Stomach (tissue), 9 donors: ENCODE results near the gene CRACR2B. TPM values are rescaled to one million over a fixed set of nuclear protein-coding genes. Genes with fewer than 3 reads are reported as not detected.

Experiments used
- DNase-seq, 2 donors: peaks; one replicate each; pipeline versions ENCODE4 v3.0.0 to v3.0.0-alpha.2; 2013 to 2019
- H3K27ac ChIP-seq, 5 donors: fragments of 200-600 bp in 4 of 5; sonication (generic) in 4 of 5; one replicate each; pipeline ENCODE4 v1.5.1; 2013 to 2019; ENCODE audit warnings: mild to moderate bottlenecking in 1 of 5, moderate library complexity in 1 of 5
- H3K27me3 ChIP-seq, 3 donors: fragments of 200-600 bp; sonication (generic); one replicate each; pipeline ENCODE4 v1.5.1; 2017 to 2019; ENCODE audit warnings: mixed run types in 1 of 3
- H3K36me3 ChIP-seq, 4 donors: fragments of 200-600 bp; sonication (generic); 1 replicate in 3 of 4; 2 replicates in 1 of 4; pipeline ENCODE4 v1.5.1; 2016 to 2019
- H3K4me1 ChIP-seq, 4 donors: fragments of 200-600 bp; sonication (generic); one replicate each; pipeline ENCODE4 v1.5.1; 2016 to 2019
- H3K4me3 ChIP-seq, 4 donors: fragments of 200-600 bp; sonication (generic) in 3 of 4; one replicate each; pipeline ENCODE4 v1.5.1; 2016 to 2019; ENCODE audit warnings: mild to moderate bottlenecking in 1 of 4
- H3K9me3 ChIP-seq, 4 donors: fragments of 200-600 bp; sonication (generic); one replicate each; pipeline ENCODE4 v1.5.1; 2016 to 2019
- CTCF ChIP-seq, 7 experiments: fragments of 450-650 bp in 4 of 7; fragments of 200-600 bp in 3 of 7; sonication (generic) in 3 of 7; IDR thresholded peaks; one replicate each; pipeline ENCODE4 v1.5.1; 2016 to 2019; ENCODE audit warnings: antibody characterized with exemption in 7 of 7, control low read depth in 2 of 7, mild to moderate bottlenecking in 1 of 7
- EP300 ChIP-seq: sonication (generic); formaldehyde crosslinking; IDR thresholded peaks from one replicate; pipeline ENCODE4 v1.6.1; 2017; ENCODE audit warnings: antibody characterized with exemption
- POLR2A ChIP-seq, 4 donors: fragments of 450-650 bp; IDR thresholded peaks; one replicate each; pipeline ENCODE4 v1.6.1; 2016; ENCODE audit warnings: antibody characterized with exemption in 4 of 4, control low read depth in 2 of 4, mild to moderate bottlenecking in 1 of 4, moderate library complexity in 1 of 4
- POLR2AphosphoS5 ChIP-seq, 3 donors: sonication (generic); formaldehyde crosslinking; IDR thresholded peaks; one replicate each; pipeline ENCODE4 v1.6.1; 2016; ENCODE audit warnings: antibody characterized with exemption in 3 of 3
- WGBS, 5 donors: extraction: QIAGEN DNeasy Blood & Tissue Kit in 3 of 5; methylation state at CpG; one replicate each; pipeline versions ENCODE4 v1.1.5 to v1.1.7; 2013 to 2018; 5-methylcytosine and 5-hydroxymethylcytosine counted together
- intact Hi-C: fragments of 100-400 bp; cut with DNase I; formaldehyde crosslinking; loops from one replicate; pipeline ENCODE4 v1.15.1; 2023; ENCODE audit warnings: low total_unique reads
- polyA plus RNA-seq, 3 donors: library from polyadenylated mRNA; stranded (reverse); fragments of 200-250 nt; gene quantifications; one replicate each; pipeline ENCODE4 v1.2.3, GENCODE V29; 2013
- small RNA-seq, 4 donors: library from RNA; depleted of rRNA; stranded (forward); fragments of <200 nt; gene quantifications; one replicate each; pipeline ENCODE3, GENCODE V24; 2016
- total RNA-seq, 5 donors: library from RNA; depleted of rRNA; stranded (reverse); fragments of >200 nt; gene quantifications; one replicate each; pipeline versions ENCODE4 v1.1.0 to v1.2.3, GENCODE V29; 2014 to 2016
- donor health status: healthy with polysubstance abuse.
- donor health status: Bipolar disorder and iron deficiency.
- donor health status: healthy.

CRACR2B gene
- total and polyA plus RNA-seq, 8 donors = 12.7 to 556 (median 126) TPM

GRCh38 chr11:875769-876301 lies 48.1 kb downstream of the CRACR2B start:
- intact Hi-C loops = no loop called here
- no peak overlapping the region for H3K27ac ChIP-seq
- no peak for TF ChIP-seq POLR2A (IDR thresholded peaks at IDR 0.05)
- TF ChIP-seq EP300 = no peak
- no peak for TF ChIP-seq POLR2AphosphoS5 (IDR thresholded peaks at IDR 0.05)
- no peak for TF ChIP-seq CTCF (IDR thresholded peaks at IDR 0.05)
- H3K36me3 ChIP-seq = peaks cover 4 to 51% (median 38%) of the 10 kb centered on the region in 4 donors
- WGBS, 5 donors = 91 to 95% (median 92%) methylated on average over 21 of the region's 21 CpGs
- no peaks in the 10 kb centered on the region for H3K27me3 ChIP-seq
- H3K4me3 ChIP-seq = no peak overlapping the region
- H3K9me3 ChIP-seq = no peaks in the 10 kb centered on the region
- H3K4me1 ChIP-seq = no peaks in the 10 kb centered on the region
- DNase-seq = no peak

- Histone ChIP-seq H3K36me3 (peaks cover 4 to 57% (median 42%) of the 10 kb centered on the region in 4 donors), H3K4me3 (no peak overlapping the region), H3K27ac (no peak overlapping the region), H3K9me3 (no peaks in the 10 kb centered on the region), H3K27me3 (no peaks in the 10 kb centered on the region), H3K4me1 (no peaks in the 10 kb centered on the region)
- DNase-seq = peak in 1 of 2 donors; percentile 54
- intact Hi-C loops = no loop called here
- WGBS, 5 donors = 57 to 88% (median 70%) methylated on average over 12 of the region's 12 CpGs
- TF ChIP-seq CTCF (IDR thresholded peaks at IDR 0.05) = no peak
- no peak for TF ChIP-seq POLR2AphosphoS5 (IDR thresholded peaks at IDR 0.05)
- TF ChIP-seq POLR2A (IDR thresholded peaks at IDR 0.05) = no peak
- TF ChIP-seq EP300 = no peak
Observed at GRCh38 chr11:876545-876944, 48.8 kb downstream of the CRACR2B start.

- TF ChIP-seq CTCF (IDR thresholded peaks at IDR 0.05) = no peak
- TF ChIP-seq EP300 = no peak
- no peak for TF ChIP-seq POLR2AphosphoS5 (IDR thresholded peaks at IDR 0.05)
- TF ChIP-seq POLR2A (IDR thresholded peaks at IDR 0.05) = no peak
- no peak overlapping the region for H3K4me3 ChIP-seq
- H3K4me1 ChIP-seq = no peaks in the 10 kb centered on the region
- DNase-seq = no peak
- no peaks in the 10 kb centered on the region for H3K27me3 ChIP-seq
- peaks cover 4 to 67% (median 52%) of the 10 kb centered on the region in 4 donors for H3K36me3 ChIP-seq
- no peak overlapping the region for H3K27ac ChIP-seq
- intact Hi-C loops = no loop called here
- no peaks in the 10 kb centered on the region for H3K9me3 ChIP-seq
- WGBS, 5 donors = 89 to 94% (median 92%) methylated on average over 11 of the region's 11 CpGs
Observed at GRCh38 chr11:877565-877964, 49.8 kb downstream of the CRACR2B start.

GRCh38 chr11:880447-880846 lies 52.7 kb downstream of the CRACR2B start:
- DNase-seq = no peak
- Histone ChIP-seq H3K4me1 (no peaks in the 10 kb centered on the region), H3K36me3 (peaks cover 9 to 84% (median 67%) of the 10 kb centered on the region in 4 donors), H3K27ac (no peak overlapping the region), H3K4me3 (no peak overlapping the region), H3K27me3 (no peaks in the 10 kb centered on the region), H3K9me3 (no peaks in the 10 kb centered on the region)
- TF ChIP-seq EP300 = no peak
- no peak for TF ChIP-seq POLR2A (IDR thresholded peaks at IDR 0.05)
- no peak for TF ChIP-seq CTCF (IDR thresholded peaks at IDR 0.05)
- TF ChIP-seq POLR2AphosphoS5 (IDR thresholded peaks at IDR 0.05) = no peak
- WGBS, 5 donors = 80 to 90% (median 85%) methylated on average over 10 to 14 of the region's 14 CpGs
- intact Hi-C loops = no loop called here

Small RNA genes within 50 kb of the gene (small RNA-seq; reads per million reads assigned to genes)
- 0 reads per million in 4 donors for gene SNORA52

Other genes with a start within 250 kb of the CRACR2B start
- gene IRF7, start 212.0 kb upstream of the CRACR2B start, total RNA-seq = 10 to 100 TPM in 4 of 5 donors, 1 to 10 TPM in 1; 5.7 to 49.1 (median 22.5) TPM
- 10 to 100 TPM; 33.0 to 43.8 (median 40.8) TPM for gene IRF7, start 212.0 kb upstream of the CRACR2B start, polyA plus RNA-seq
- gene CDHR5, start 203.0 kb upstream of the CRACR2B start, total RNA-seq = 10 to 100 TPM in 1 of 5 donors, 1 to 10 TPM in 4; 2.7 to 92.1 (median 5.5) TPM
- gene CDHR5, start 203.0 kb upstream of the CRACR2B start, polyA plus RNA-seq = 1 to 10 TPM in 1 of 3 donors, under 1 TPM in 2; 0.38 to 2.2 (median 0.92) TPM
- 1 to 10 TPM in 1 of 5 donors, not detected in 4; 3.1 TPM for gene SCT, start 200.7 kb upstream of the CRACR2B start, total RNA-seq
- gene SCT, start 200.7 kb upstream of the CRACR2B start, polyA plus RNA-seq = under 1 TPM in 1 of 3 donors, not detected in 2; 0.95 TPM
- not detected for gene DRD4, start 190.7 kb upstream of the CRACR2B start, total RNA-seq
- 1 to 10 TPM in 1 of 3 donors, under 1 TPM in 2; 0.19 to 1.7 (median 0.50) TPM for gene DRD4, start 190.7 kb upstream of the CRACR2B start, polyA plus RNA-seq
- 100 to 1,000 TPM in 1 of 5 donors, 10 to 100 TPM in 4; 12.3 to 111 (median 29.4) TPM for gene DEAF1, start 132.7 kb upstream of the CRACR2B start, total RNA-seq
- gene DEAF1, start 132.7 kb upstream of the CRACR2B start, polyA plus RNA-seq = 10 to 100 TPM; 41.4 to 51.8 (median 45.1) TPM
- gene TMEM80, start 132.1 kb upstream of the CRACR2B start, total RNA-seq = 10 to 100 TPM in 4 of 5 donors, 1 to 10 TPM in 1; 4.9 to 46.5 (median 21.5) TPM
- 10 to 100 TPM in 2 of 3 donors, 1 to 10 TPM in 1; 9.0 to 30.8 (median 18.1) TPM for gene TMEM80, start 132.1 kb upstream of the CRACR2B start, polyA plus RNA-seq
- 100 to 1,000 TPM in 4 of 5 donors, 10 to 100 TPM in 1; 45.0 to 617 (median 306) TPM for gene EPS8L2, start 121.7 kb upstream of the CRACR2B start, total RNA-seq
- 100 to 1,000 TPM in 1 of 3 donors, 10 to 100 TPM in 2; 91.5 to 190 (median 96.2) TPM for gene EPS8L2, start 121.7 kb upstream of the CRACR2B start, polyA plus RNA-seq
- 100 to 1,000 TPM in 4 of 5 donors, 10 to 100 TPM in 1; 85.9 to 258 (median 175) TPM for gene TALDO1, start 80.5 kb upstream of the CRACR2B start, total RNA-seq
- 100 to 1,000 TPM; 139 to 214 (median 208) TPM for gene TALDO1, start 80.5 kb upstream of the CRACR2B start, polyA plus RNA-seq
- gene GATD1, start 50.4 kb upstream of the CRACR2B start, total RNA-seq = 10 to 100 TPM in 4 of 5 donors, 1 to 10 TPM in 1; 9.9 to 68.1 (median 13.4) TPM
- gene GATD1, start 50.4 kb upstream of the CRACR2B start, polyA plus RNA-seq = 10 to 100 TPM; 21.0 to 63.2 (median 24.7) TPM
- gene CEND1, start 37.8 kb upstream of the CRACR2B start, total RNA-seq = not detected
- gene CEND1, start 37.8 kb upstream of the CRACR2B start, polyA plus RNA-seq = under 1 TPM in 1 of 3 donors, not detected in 2; 0.23 TPM
- 1 to 10 TPM in 4 of 5 donors, not detected in 1; 5.5 to 9.8 (median 7.4) TPM for gene SLC25A22, start 29.6 kb upstream of the CRACR2B start, total RNA-seq
- gene SLC25A22, start 29.6 kb upstream of the CRACR2B start, polyA plus RNA-seq = 10 to 100 TPM; 10.1 to 11.9 (median 11.8) TPM
- gene PIDD1, start 22.7 kb upstream of the CRACR2B start, total RNA-seq = 100 to 1,000 TPM in 1 of 5 donors, 10 to 100 TPM in 3, 1 to 10 TPM in 1; 5.9 to 503 (median 57.1) TPM
- gene PIDD1, start 22.7 kb upstream of the CRACR2B start, polyA plus RNA-seq = 10 to 100 TPM; 20.5 to 25.6 (median 25.5) TPM
- gene RPLP2, start 18.0 kb upstream of the CRACR2B start, total RNA-seq = 1,000 to 10,000 TPM in 1 of 5 donors, 100 to 1,000 TPM in 4; 360 to 5,956 (median 454) TPM
- 1,000 to 10,000 TPM; 1,397 to 2,170 (median 1,669) TPM for gene RPLP2, start 18.0 kb upstream of the CRACR2B start, polyA plus RNA-seq
- 100 to 1,000 TPM in 3 of 5 donors, 10 to 100 TPM in 2; 33.4 to 385 (median 139) TPM for gene PNPLA2, start 9.0 kb upstream of the CRACR2B start, total RNA-seq
- 10 to 100 TPM; 41.7 to 85.1 (median 77.8) TPM for gene PNPLA2, start 9.0 kb upstream of the CRACR2B start, polyA plus RNA-seq
- gene CD151, start 5.0 kb downstream of the CRACR2B start, total RNA-seq = 100 to 1,000 TPM; 103 to 293 (median 157) TPM
- 100 to 1,000 TPM in 2 of 3 donors, 10 to 100 TPM in 1; 66.7 to 262 (median 206) TPM for gene CD151, start 5.0 kb downstream of the CRACR2B start, polyA plus RNA-seq
- gene POLR2L, start 14.6 kb downstream of the CRACR2B start, total RNA-seq = 100 to 1,000 TPM in 1 of 5 donors, 10 to 100 TPM in 4; 13.8 to 407 (median 63.4) TPM
- 100 to 1,000 TPM; 130 to 160 (median 152) TPM for gene POLR2L, start 14.6 kb downstream of the CRACR2B start, polyA plus RNA-seq
- 100 to 1,000 TPM in 1 of 5 donors, 10 to 100 TPM in 4; 20.5 to 116 (median 29.7) TPM for gene TSPAN4, start 14.9 kb downstream of the CRACR2B start, total RNA-seq
- 10 to 100 TPM; 10.5 to 29.8 (median 26.4) TPM for gene TSPAN4, start 14.9 kb downstream of the CRACR2B start, polyA plus RNA-seq
- gene CHID1, start 82.9 kb downstream of the CRACR2B start, total RNA-seq = 100 to 1,000 TPM in 1 of 5 donors, 10 to 100 TPM in 4; 35.4 to 121 (median 78.6) TPM
- 10 to 100 TPM; 40.9 to 46.4 (median 42.3) TPM for gene CHID1, start 82.9 kb downstream of the CRACR2B start, polyA plus RNA-seq
- 100 to 1,000 TPM in 2 of 5 donors, 10 to 100 TPM in 3; 30.3 to 350 (median 64.5) TPM for gene AP2A2, start 98.0 kb downstream of the CRACR2B start, total RNA-seq
- 10 to 100 TPM; 15.0 to 19.1 (median 18.1) TPM for gene AP2A2, start 98.0 kb downstream of the CRACR2B start, polyA plus RNA-seq
- gene MUC6, start 208.8 kb downstream of the CRACR2B start, total RNA-seq = 100 to 1,000 TPM in 2 of 5 donors, 10 to 100 TPM in 2, under 1 TPM in 1; 0.29 to 215 (median 84.4) TPM
- gene MUC6, start 208.8 kb downstream of the CRACR2B start, polyA plus RNA-seq = 100 to 1,000 TPM in 2 of 3 donors, 10 to 100 TPM in 1; 80.3 to 170 (median 150) TPM
- 1,000 to 10,000 TPM in 1 of 5 donors, 1 to 10 TPM in 1, under 1 TPM in 3; under 0.01 to 1,040 (median 0.45) TPM for gene MUC2, start 247.0 kb downstream of the CRACR2B start, total RNA-seq
- gene MUC2, start 247.0 kb downstream of the CRACR2B start, polyA plus RNA-seq = not detected